ENCODE measurements around the gene AHNAK2.
"Not testable (repeated sequence)": the region's sequence is repeated elsewhere in the genome, so short reads cannot be mapped to it uniquely, and the experiment has no call there.

The AHNAK2 gene

GRCh38 chr14:104977681-104978653, at the start of gene AHNAK2:
TSS of gene AHNAK2 (minus strand) at chr14:104978374. CDS start at chr14:104978237, 137 bp downstream.
- DNase-seq (ENCODE audit: low read depth in 2 of 2) = peak; percentile 39 to 48

GRCh38 chr14:105027718-105028117, 49.5 kb upstream of the AHNAK2 start:
- DNase-seq (ENCODE audit: low read depth in 2 of 2) = not testable (repeated sequence)

GRCh38 chr14:105026802-105027563, 48.8 kb upstream of the AHNAK2 start:
- no peak for DNase-seq (ENCODE audit: low read depth in 2 of 2)

- no peak for DNase-seq (ENCODE audit: low read depth in 2 of 2)
Measured at GRCh38 chr14:105026033-105026785, 48.0 kb upstream of the AHNAK2 start.

- no peak for DNase-seq (ENCODE audit: low read depth in 2 of 2)
Measured at GRCh38 chr14:105025429-105025828, 47.3 kb upstream of the AHNAK2 start.

- DNase-seq (ENCODE audit: low read depth in 2 of 2) = no peak
Measured at GRCh38 chr14:105023791-105024480, 45.8 kb upstream of the AHNAK2 start.

GRCh38 chr14:105023144-105023543, 45.0 kb upstream of the AHNAK2 start:
- DNase-seq (ENCODE audit: low read depth in 2 of 2) = no peak

- no peak for DNase-seq (ENCODE audit: low read depth in 2 of 2)
Measured at GRCh38 chr14:105022276-105022670, 44.1 kb upstream of the AHNAK2 start.

GRCh38 chr14:105021656-105022275, 43.6 kb upstream of the AHNAK2 start:
- peak in 1 of 2 donors; percentile 42 for DNase-seq (ENCODE audit: low read depth in 2 of 2)

GRCh38 chr14:105020815-105021655, 42.9 kb upstream of the AHNAK2 start, which contains the start of gene CDCA4:
TSS of gene CDCA4 (minus strand) at chr14:105021083. CDS start at chr14:105011929, 9,154 bp downstream.
- peak; percentile 98 for DNase-seq (ENCODE audit: low read depth in 2 of 2)

- peak; percentile 28 to 49 for DNase-seq (ENCODE audit: low read depth in 2 of 2)
Measured at GRCh38 chr14:105019861-105020814, 42.0 kb upstream of the AHNAK2 start.

GRCh38 chr14:105018414-105018813, 40.2 kb upstream of the AHNAK2 start:
- no peak for DNase-seq (ENCODE audit: low read depth in 2 of 2)

GRCh38 chr14:105015905-105016304, 37.7 kb upstream of the AHNAK2 start:
- DNase-seq (ENCODE audit: low read depth in 2 of 2) = no peak

- no peak for DNase-seq (ENCODE audit: low read depth in 2 of 2)
Measured at GRCh38 chr14:105015242-105015641, 37.1 kb upstream of the AHNAK2 start.

- no peak for DNase-seq (ENCODE audit: low read depth in 2 of 2)
Measured at GRCh38 chr14:105014631-105015030, 36.5 kb upstream of the AHNAK2 start.

- no peak for DNase-seq (ENCODE audit: low read depth in 2 of 2)
Measured at GRCh38 chr14:105014032-105014431, 35.9 kb upstream of the AHNAK2 start.

- no peak for DNase-seq (ENCODE audit: low read depth in 2 of 2)
Measured at GRCh38 chr14:105013150-105013785, 35.1 kb upstream of the AHNAK2 start.

Data from stimulated activated CD4-positive, alpha-beta T cell treated with anti-CD3 and anti-CD28 coated beads, Interleukin-4, amount 100 ng/mL, for 48 hours (primary cell).